ENCODE data around the gene LFNG. TPM values are rescaled to one million over a fixed set of nuclear protein-coding genes. Genes with fewer than 3 reads are reported as not detected.

Gene LFNG
- total and polyA plus RNA-seq, 7 donors = 1.3 to 3.0 (median 2.4) TPM

- 33 to 42% (median 40%) methylated on average over 11 to 12 of the region's 12 CpGs for WGBS, 3 donors
- no peak for ATAC-seq
- no peaks in the 10 kb centered on the region for H3K36me3 ChIP-seq (ENCODE audit: insufficient read depth in 1 of 2, low read depth in 1 of 2)
- no peak for TF ChIP-seq CTCF (IDR thresholded peaks at IDR 0.05)
- no peak for DNase-seq
- intact Hi-C loops (cut with DNase I) = no loop called here
- no peak overlapping the region for H3K27ac ChIP-seq
- H3K27me3 ChIP-seq (ENCODE audit: insufficient read depth in 3 of 3, low read length in 2 of 3) = peaks cover 0 to 4% (median 0%) of the 10 kb centered on the region in 3 donors
- H3K9me3 ChIP-seq = no peaks in the 10 kb centered on the region
- peaks cover 20% of the 10 kb centered on the region for H3K4me1 ChIP-seq
- H3K4me3 ChIP-seq = no peak overlapping the region
Measured at GRCh38 chr7:2512179-2512661, 7.4 kb upstream of the LFNG start.

GRCh38 chr7:2512713-2513112, 6.9 kb upstream of the LFNG start:
- intact Hi-C loops (cut with DNase I) = no loop called here
- ATAC-seq = no peak
- Histone ChIP-seq H3K36me3 (ENCODE audit: insufficient read depth in 1 of 2, low read depth in 1 of 2) (no peaks in the 10 kb centered on the region), H3K27me3 (ENCODE audit: insufficient read depth in 3 of 3, low read length in 2 of 3) (peaks cover 0 to 4% (median 0%) of the 10 kb centered on the region in 3 donors), H3K4me1 (peaks cover 19% of the 10 kb centered on the region), H3K27ac (no peak overlapping the region), H3K9me3 (no peaks in the 10 kb centered on the region), H3K4me3 (no peak overlapping the region)
- no peak for TF ChIP-seq CTCF (IDR thresholded peaks at IDR 0.05)
- 77 to 80% (median 77%) methylated on average over 3 of the region's 3 CpGs for WGBS, 3 donors
- DNase-seq = no peak

GRCh38 chr7:2513702-2514101, 5.9 kb upstream of the LFNG start:
- H3K4me1 ChIP-seq = peaks cover 9% of the 10 kb centered on the region
- no peak for ATAC-seq
- intact Hi-C loops (cut with DNase I) = no loop called here
- no peaks in the 10 kb centered on the region for H3K36me3 ChIP-seq (ENCODE audit: insufficient read depth in 1 of 2, low read depth in 1 of 2)
- peaks cover 0 to 4% (median 0%) of the 10 kb centered on the region in 3 donors for H3K27me3 ChIP-seq (ENCODE audit: insufficient read depth in 3 of 3, low read length in 2 of 3)
- 49 to 69% (median 59%) methylated on average over 7 of the region's 7 CpGs for WGBS, 3 donors
- no peak overlapping the region for H3K4me3 ChIP-seq
- H3K9me3 ChIP-seq = no peaks in the 10 kb centered on the region
- TF ChIP-seq CTCF (IDR thresholded peaks at IDR 0.05) = no peak
- H3K27ac ChIP-seq = no peak overlapping the region
- DNase-seq = no peak

- DNase-seq (no peak), ATAC-seq (no peak)
- H3K27ac ChIP-seq = no peak overlapping the region
- H3K9me3 ChIP-seq = no peaks in the 10 kb centered on the region
- intact Hi-C loops (cut with DNase I) = no loop called here
- no peaks in the 10 kb centered on the region for H3K36me3 ChIP-seq (ENCODE audit: insufficient read depth in 1 of 2, low read depth in 1 of 2)
- peaks cover 0 to 4% (median 0%) of the 10 kb centered on the region in 3 donors for H3K27me3 ChIP-seq (ENCODE audit: insufficient read depth in 3 of 3, low read length in 2 of 3)
- H3K4me1 ChIP-seq = no peaks in the 10 kb centered on the region
- 79 to 97% (median 85%) methylated on average over 9 of the region's 9 CpGs for WGBS, 3 donors
- no peak overlapping the region for H3K4me3 ChIP-seq
- no peak for TF ChIP-seq CTCF (IDR thresholded peaks at IDR 0.05)
Measured at GRCh38 chr7:2514473-2515423, 4.8 kb upstream of the LFNG start.

All from psoas muscle (tissue), 8 donors.